Muscle of back (tissue), 11 donors: ENCODE measurements around the gene RBFOX2. TPM values are rescaled to one million over a fixed set of nuclear protein-coding genes. Genes with fewer than 3 reads are reported as not detected.

Experiments
- DNase-seq, 3 donors: peaks; one replicate each; pipeline versions ENCODE4 v3.0.0 to v3.0.0-alpha.2; 2013
- polyA plus RNA-seq, 10 donors: library from polyadenylated mRNA; unstranded; fragments of 120-200 nt; gene quantifications; one replicate each; pipeline ENCODE4 v1.2.1, GENCODE V29; 2013; ENCODE audit not compliant: insufficient read length in 10 of 10

The RBFOX2 gene
- polyA plus RNA-seq, 10 donors: 159 to 231 (median 186) TPM

DNA sequence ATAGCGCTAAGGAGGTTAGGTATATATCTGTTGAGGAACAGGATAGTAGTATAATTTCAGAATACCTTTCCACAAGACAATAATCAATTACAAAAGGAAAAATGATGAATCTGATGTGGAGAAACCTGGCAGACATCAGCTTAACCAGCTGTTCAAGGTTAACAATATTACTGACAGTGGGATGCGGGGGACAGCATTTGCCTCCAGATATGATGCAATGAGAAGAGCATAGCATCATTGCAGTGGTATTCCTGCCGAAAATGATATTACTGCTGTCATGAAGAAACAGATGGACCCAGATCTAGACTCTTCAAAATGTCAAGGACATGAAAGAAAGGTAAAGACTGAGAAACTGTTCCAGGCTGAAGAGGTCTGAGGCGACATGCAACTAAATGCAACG, 49.7 kb downstream of the RBFOX2 start:
- DNase-seq: no peak

DNA sequence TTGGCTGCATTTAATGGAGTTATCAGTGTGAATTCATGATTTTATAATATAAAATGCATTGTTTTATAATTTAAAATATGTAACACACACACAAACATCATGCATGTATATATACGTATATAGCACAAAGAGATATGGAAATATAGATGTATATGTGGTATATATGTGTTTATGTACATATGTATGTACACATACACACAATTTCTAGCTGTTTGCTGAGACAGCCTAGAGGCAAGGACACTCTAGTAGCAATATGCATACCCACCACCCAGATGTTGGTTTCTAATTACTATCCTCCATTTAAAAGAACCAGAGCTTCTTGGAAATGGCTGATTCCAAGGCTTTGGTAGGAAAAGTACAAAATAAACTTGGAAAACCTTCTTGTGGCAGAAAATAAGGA, 50.4 kb downstream of the RBFOX2 start:
- DNase-seq: no peak

DNA sequence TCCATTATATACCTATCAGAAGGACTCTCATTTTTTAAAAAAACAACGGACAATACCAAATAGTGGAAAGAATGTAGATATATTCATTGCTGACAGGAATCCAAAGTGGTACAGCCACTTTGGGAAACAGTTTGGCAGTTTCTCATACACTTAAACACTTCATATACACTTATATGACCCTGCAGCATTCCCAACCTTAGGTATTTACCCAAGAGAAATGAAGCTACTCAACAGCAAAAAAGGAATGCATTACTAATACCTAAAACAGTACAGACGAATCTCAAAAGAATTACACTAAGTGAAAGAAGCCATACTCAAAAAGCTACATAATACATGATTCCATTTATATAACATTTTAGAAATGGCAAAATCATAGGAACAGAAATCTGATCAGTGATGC, 51.5 kb downstream of the RBFOX2 start:
- DNase-seq: peak in 2 of 3 donors; percentile 39 to 82

DNA sequence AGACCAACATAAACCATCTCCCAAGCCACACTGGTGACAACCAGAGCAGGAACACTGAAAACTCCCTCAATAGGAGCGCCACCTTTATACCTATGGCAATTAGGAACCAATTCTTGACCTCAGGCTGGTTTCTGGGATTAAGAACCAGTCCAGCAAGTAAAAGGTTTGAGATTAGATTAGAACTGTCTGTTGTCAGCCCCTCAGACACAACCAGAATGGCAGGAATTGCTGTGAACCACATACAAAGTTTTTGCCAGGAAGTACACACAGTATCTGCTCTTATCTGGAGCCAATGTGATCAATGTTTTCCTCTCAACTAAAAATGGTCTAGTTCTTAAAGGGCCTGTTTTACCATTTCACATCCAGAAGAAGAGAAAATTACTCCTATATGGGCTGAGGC, 55.2 kb downstream of the RBFOX2 start:
- DNase-seq: no peak

DNA sequence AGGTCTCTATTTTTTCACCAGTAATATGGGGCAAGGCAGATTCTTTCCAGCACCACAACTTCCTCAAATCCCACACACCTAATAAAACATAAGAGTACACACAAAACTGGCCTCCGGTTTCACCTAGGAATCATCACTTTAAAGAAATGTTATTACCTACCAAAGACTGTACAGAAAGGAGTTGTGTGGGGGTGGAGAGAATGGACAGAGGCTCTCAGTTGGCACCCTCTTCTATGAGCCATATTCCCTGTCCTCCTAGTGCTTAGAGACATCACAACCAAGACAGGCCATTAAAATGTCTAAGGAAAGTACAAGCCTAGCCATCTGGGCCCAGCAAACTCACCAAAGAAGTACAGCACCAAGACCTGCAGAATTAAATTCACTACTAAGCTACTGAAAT, 56.1 kb downstream of the RBFOX2 start:
- DNase-seq: peak in 1 of 3 donors; percentile 63

DNA sequence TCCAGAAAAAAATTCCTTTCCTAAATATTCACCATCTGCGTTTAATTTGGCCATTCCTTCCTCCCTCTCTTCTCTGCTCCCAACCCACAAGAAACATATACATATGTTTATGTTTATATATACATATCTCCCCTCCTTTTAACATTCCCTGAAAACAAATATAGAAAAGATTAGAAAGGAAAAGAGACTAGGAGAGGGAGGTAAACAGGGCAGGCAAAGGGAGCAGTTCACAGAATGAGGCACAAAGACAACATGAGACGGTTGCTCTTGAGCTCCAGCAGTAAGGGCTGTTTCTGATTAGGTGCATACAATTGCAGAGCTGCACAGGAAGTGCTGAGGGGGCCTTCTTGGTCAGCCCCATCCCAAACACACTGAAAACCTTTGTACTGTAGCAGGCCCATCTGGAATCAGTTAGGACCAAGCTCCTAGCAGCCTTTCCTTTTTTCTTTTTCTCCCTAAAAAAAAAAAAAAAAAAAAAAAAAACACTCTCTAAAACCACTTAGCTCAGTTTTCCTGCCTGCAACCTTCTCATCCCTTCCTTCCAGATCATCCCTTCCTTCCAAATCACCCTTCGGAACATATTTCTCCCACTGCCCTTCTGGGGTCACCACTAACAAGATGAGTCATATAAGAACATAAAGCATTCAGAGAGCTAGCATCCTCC, 57.0 kb downstream of the RBFOX2 start:
- peak; percentile 91 to 97 (median 95) for DNase-seq

DNA sequence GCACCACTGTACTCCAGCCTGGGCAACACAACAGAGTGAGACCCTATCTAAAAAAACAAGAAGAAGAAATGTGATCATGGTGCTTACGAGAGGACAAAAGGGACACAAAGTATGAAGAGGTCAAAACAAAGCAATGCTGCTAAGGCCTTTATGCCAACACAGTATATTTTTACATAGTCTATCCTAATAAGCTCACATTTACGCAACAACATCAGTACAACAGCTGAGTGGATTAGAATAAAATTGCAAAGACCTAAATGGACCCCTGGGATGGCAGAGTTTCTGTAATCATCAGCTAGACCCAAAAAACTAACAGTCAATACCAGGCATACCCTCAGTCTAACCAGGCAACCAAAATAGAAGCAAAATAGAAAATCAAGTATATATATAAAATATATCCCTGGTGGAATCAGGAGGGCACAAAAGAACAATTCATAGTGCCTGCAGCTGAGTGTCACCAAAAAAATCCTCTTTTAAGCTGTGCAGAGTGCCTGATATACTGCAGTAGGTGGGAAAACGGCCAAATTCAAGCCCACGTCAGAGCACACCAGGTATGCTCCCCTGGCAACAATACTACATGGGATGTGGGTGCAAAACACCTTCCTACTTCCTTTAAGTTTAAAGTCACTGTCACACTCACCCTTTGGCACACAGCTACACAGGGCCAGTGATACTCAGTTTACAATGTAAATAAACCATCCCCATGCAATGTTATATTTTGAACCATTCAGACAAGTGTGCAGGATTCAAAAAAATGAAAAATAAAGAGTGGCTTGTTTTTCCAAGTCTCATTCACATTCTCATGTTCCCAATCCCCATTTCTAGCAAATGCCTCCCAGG, 57.8 kb downstream of the RBFOX2 start:
- peak in 1 of 3 donors; percentile 59 for DNase-seq

DNA sequence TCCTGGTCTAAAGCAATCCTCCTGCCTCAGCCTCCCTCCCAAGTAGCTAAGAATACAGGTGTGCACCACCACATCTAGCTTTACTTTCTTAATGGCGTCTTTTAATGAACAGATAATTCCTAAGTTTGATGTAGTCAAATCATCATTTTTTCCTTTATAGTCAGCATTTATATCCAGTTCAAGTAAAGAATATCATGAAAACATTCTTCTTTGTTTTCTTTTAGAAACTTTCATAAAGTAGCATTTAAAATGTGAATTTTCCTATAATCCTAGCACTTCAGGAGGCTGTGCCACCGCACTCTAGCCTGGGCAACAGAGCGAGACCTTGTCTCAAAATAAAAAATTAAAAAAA, 61.6 kb downstream of the RBFOX2 start:
- no peak for DNase-seq

DNA sequence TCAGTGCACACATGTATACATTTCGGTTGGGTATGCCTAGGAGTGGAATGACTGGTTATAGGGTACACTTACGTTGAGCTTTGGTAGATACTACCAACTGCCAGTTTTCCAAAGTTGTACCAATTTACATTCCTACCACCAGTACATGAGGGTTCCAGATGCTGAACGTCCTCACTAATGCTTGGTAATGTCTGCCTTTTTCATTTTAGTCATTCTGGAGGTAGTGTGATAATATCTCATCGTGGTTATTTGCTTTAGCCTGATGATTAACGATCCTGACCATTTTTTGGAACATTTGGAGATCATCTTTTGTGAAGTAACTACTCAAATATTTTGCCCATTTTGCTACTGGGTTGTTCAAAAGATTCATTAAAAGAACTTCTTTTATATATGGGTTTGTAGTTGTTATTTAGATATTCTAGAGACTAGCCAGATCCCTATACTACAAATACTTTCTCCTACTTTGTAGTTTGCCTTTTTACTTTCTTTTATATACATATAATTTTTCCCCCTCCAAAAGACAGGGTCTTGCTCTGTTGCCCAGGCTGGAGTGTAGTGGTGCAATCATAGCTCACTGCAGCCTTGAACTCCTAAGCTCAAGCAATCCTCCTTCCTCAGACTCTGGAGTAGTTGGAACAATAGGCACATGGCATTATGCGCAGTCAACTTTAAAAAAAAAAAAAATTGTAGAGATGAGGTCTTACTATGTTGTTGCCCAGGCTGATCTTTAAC, 62.1 kb downstream of the RBFOX2 start:
- peak in 1 of 3 donors; percentile 48 for DNase-seq

DNA sequence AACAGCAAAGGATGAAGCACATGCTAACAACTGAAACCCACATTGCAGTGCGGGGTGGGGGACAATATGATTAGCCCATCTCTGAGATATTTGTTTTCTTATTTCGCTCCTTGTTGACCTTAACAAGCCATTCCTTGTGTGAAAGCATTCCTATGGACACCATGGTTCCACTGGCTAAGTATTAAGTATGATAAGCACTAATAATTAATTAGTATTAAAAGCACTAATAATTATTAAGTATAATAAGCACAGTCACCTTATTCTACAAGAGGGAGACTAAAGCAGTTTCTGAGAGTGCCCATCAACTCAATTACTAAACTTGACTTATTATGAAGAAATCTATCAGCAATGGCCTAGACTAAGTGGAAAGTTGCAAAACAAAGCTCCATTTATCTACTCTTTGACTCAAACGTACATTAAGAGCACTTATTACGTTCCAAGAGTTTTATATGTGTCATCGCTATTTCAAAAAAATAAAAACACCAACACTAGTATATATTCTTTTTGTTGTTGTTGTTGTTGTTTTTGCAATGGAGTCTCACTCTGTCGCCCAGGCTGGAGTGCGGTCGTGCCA, 65.3 kb downstream of the RBFOX2 start:
- no peak for DNase-seq

DNA sequence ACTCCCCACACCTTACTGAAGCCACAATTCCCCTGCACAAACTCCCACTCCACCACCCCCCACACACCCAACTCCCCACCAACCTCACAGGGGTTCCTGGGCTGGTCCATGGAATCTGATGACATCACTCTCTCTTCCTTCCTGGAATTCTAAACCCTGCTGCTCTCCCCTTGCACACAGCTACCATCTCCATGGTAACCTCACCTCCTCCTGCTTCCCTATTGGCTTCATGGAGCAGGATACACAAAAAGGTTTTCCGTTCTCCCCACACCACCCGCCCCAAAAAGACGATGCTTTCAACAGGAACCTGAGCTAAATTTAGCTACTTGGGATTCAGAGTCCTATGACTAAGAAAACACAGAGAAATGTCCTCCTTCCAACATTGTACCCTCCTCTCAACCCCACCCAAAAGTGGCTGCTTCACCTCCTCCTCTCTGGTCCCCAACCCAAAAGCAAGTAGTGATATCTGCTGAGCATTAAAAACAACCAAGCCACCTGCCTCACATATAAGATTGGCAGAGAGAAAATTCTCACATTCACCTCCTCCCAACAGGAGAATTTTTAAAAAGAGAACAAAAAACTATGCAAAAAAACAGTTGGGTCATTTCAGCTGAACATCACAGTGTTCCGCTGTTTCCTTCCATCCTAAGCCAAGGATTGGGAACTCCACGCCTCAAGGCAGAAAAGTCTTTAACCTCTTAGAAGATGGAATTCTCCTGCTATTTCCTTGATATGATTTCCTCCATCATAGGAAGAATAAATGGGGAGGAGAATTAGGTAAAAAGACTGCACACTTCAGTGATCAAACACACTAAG, 66.9 kb downstream of the RBFOX2 start:
- DNase-seq: peak; percentile 82 to 89 (median 88)

DNA sequence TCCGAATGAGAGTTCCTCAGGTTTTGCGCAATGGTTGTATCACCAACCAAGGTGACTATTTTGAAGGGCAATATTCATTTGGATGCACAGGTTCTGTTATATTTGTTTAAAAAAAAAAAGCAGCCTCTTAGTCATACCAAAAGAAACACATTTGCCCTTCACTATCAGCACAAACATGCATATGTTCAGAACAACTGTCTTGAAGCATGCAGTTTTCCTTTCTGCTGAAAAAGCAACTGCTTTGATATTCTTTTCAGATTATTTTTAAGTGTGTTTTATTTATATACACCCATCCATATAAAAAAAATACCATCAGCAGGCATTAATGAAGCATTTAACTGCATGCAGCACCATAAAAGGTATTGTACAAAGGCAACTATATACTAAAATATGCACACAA, 67.8 kb downstream of the RBFOX2 start:
- DNase-seq: peak in 1 of 3 donors; percentile 33

DNA sequence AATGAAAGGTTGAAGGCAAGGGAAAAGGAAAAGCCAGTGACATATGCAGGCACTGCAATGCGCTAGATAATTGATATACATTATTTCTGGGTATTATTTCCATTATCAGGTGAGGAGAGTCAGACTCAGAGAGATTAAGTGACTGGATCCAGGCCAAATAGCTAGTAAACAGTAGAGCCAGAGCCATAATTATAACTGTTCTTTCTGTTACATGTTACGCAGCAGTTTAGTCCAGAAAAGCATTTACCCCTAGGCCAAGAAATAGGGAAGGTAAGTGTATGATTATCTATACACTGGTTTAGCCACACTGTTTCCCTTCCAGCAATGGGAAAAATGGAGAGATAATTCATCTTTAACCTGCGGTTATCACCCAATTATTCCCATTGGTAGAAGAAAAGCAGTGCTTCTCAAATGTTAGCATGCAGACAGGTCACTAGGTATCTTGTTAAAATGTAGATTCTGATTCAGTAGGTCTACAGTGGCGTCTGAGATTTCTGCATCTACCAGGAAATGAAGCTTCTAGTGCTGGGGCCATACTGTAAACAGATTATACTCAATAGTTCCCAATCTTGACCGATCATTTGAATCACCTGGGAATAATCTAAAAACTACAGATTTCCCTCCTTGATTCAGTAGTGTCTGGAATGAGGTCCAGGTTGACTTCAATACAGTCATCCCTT, 69.4 kb downstream of the RBFOX2 start:
- DNase-seq: no peak

DNA sequence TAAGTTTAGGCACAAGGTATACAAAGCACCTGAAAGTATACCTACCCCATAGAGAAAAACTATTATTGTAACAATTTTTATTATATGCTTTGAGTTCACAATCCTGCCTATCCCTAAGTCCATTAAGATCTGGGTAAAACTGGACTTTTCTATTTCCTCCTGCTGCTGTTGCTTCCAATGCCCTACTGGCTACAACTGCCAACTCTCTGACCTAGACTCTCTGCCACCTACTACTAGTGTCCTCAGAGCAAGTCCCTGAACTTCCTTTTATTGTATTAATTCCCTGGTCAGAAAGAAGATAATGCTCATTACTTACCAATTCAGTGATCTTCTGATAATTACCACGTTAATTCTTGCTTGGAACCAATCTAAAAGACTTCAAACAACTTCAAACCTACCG, 70.3 kb downstream of the RBFOX2 start:
- DNase-seq: no peak

DNA sequence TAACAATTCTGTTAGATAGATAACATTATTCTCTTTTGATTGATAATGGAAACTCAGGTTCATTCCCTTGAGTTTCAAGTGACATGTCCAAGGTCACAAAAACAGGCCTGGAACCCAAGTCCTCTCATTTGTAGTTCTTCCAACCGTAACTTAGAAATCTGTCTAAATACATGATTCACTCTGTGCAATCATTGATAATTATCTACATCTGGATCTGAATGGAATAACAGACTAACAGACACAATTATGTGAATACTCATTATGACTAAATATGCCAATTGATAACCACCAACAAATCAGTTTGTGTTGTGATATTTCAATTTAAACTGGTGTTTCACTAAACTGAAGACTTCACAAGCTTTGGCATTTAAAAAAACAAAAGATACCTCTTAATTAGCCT, 71.0 kb downstream of the RBFOX2 start:
- no peak for DNase-seq

DNA sequence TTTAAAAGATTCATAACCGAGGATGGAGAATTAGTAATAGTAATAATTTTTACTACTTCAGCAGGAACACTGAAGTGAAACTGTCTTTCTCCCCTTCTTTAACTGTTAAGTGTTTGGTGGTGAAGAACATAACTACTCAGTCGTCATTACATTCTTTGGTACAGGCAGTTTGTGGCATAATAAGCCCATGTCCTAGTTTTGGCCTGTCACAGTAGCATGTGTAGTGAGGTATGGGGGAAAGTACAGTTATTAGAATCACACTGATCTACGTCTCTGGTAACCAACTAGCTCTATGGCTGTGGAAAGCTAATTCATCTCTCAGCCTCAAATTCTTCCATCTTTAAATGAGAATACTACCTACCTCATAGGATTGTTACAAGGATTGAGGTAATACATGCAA, 71.8 kb downstream of the RBFOX2 start:
- DNase-seq: no peak

DNA sequence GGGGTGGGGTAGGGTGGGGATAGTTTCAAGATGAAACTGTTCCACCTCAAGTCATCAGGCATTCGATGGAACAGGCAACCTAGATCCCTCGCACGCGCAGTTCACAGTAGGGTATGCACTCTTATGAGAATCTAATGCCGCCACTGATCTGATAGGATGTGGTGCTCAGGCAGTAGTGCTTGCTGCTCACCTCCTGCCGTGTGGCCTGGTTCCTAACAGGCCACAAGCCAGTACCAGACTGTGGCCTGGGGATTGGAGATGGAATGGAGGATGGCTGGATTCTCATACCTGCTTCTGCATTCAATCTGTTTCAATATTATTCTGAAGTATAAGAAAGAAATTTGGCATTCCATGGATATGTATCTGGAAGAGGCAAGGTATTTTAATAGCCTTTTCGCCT, 73.1 kb downstream of the RBFOX2 start:
- DNase-seq: no peak

DNA sequence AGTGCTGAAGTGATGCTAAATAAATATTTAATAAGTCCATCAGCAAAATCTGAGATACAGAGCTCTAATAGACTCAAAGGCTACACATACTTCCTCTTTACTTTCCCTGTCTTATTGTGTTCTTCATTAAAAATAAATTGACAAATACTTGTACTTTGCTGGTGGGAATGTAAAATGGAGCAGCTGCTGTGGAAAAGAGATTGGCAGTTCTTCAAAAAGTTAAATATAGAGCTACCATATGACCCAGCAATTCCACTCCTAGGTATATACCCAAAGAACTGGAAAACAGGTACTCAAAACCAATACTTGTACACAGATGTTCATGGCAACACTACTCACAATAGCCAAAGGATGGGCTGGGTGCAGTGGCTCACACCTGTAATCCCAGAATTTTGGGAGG, 76.0 kb downstream of the RBFOX2 start:
- no peak for DNase-seq

DNA sequence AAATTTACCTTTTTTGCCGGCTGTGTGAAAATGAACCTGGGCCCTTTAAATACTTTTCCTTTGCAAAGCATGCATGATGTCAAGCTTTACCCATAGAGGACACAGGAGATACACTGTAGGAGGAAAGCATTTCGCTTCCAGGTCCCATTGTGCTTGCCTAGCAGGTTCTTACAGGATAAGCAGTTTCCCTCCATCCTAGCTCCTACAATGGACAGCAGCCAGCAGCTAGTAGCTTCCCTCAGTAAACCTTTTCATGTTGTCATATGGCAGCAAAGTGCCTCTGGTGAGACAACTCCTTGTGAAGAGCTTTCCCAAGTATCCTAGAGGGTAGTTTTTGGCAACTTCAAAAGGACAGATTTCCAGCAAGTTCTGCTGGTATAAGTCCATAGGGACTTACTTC, 78.4 kb downstream of the RBFOX2 start:
- no peak for DNase-seq

DNA sequence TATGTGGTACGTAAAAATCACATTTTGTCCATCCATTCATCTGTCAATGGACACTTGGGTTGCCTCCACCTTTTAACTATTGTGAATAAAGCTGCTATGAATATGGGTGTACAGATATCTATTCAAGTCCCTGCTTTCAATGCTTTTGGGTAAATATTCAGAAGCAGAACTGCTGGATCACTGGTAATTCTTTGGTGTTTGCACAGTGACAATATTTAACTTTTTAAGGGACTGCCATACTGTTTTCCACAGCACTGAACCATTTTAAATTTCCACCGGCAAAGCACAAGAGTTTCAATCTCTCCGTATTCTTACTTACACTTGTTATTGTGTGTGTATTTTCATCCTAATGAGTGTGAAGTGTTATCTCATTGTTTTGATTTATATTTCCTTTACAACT, 79.4 kb downstream of the RBFOX2 start:
- no peak for DNase-seq
